Neural progenitor cell (in vitro differentiated cells): ENCODE results near the gene EME1.

Experiments used
- EZH2 ChIP-seq: fragments of 200-600 bp; sonication (generic); IDR thresholded peaks from 2 replicates; pipeline ENCODE4 v1.6.1; 2017; ENCODE audit warnings: antibody characterized with exemption, mild to moderate bottlenecking, moderate library complexity
- EZH2phosphoT487 ChIP-seq: fragments of 200-600 bp; sonication (generic); IDR thresholded peaks from 2 replicates; pipeline ENCODE4 v1.6.1; 2017; ENCODE audit warnings: antibody characterized with exemption
- TF ChIP-seq, protein P1 (sequence below): fragments of 200-600 bp; sonication (generic); IDR thresholded peaks from 2 replicates; pipeline ENCODE4 v1.5.1; 2017; ENCODE audit warnings: antibody characterized with exemption, mild to moderate bottlenecking

DNA sequence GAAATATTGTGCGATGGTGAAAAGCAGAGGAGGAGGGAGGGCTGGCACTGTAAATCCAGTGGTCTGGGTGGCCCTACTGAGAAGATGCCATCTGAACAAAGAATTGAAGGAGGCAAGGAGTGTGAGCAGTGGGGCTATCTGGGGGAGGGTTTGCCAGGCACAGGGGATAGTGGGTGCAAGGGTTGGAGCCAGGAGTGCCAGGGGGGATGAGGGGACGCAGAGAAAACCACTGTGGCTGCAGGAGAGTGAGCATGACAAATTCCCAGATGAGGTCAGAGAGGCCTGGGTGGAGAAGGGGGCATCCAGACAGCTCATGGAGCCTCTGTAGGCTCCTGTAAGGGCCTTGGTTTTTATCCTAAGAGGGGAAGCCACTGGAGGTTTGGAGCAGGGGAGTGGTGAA, 22.3 kb upstream of the EME1 start:
- TF ChIP-seq EZH2, result no peak
- TF ChIP-seq, protein P1, sequence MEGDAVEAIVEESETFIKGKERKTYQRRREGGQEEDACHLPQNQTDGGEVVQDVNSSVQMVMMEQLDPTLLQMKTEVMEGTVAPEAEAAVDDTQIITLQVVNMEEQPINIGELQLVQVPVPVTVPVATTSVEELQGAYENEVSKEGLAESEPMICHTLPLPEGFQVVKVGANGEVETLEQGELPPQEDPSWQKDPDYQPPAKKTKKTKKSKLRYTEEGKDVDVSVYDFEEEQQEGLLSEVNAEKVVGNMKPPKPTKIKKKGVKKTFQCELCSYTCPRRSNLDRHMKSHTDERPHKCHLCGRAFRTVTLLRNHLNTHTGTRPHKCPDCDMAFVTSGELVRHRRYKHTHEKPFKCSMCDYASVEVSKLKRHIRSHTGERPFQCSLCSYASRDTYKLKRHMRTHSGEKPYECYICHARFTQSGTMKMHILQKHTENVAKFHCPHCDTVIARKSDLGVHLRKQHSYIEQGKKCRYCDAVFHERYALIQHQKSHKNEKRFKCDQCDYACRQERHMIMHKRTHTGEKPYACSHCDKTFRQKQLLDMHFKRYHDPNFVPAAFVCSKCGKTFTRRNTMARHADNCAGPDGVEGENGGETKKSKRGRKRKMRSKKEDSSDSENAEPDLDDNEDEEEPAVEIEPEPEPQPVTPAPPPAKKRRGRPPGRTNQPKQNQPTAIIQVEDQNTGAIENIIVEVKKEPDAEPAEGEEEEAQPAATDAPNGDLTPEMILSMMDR, result no peak
- no peak for TF ChIP-seq EZH2phosphoT487
